Measurements from ENCODE around the gene KHDRBS2.

KHDRBS2 gene

GRCh38 chr6:61947311-61947947, 338.6 kb downstream of the KHDRBS2 start:
- H3K36me3 Mint-ChIP-seq (ENCODE audit: low read depth) = no peaks in the 10 kb centered on the region
- no peak overlapping the region for H3K27ac Mint-ChIP-seq
- no peaks in the 10 kb centered on the region for H3K4me1 Mint-ChIP-seq (ENCODE audit: low read depth)
- no peaks in the 10 kb centered on the region for H3K27me3 Mint-ChIP-seq
- H3K4me3 Mint-ChIP-seq = no peak overlapping the region
- intact Hi-C loops (cut with micrococcal nuclease) = no loop called here
- peaks cover 34% of the 10 kb centered on the region for H3K9me3 Mint-ChIP-seq

DNA sequence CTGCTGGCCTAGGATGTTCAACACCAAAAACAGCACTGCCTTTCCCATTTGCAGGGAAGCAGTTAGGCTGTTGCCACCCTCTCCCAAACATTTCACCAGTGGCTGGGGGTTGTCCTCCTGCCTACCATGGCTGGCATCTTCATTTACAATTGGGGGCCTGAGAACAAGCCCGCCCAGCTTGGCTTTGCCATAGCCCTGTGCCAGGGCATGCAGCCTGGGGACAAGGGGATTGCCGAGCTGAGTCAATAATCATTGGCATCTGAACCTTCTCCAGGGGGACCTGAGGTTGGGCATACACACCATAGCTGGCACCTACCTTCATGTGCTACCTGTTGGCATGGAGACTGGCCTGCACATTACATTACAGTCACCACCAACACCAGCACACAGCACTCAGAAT, 345.1 kb downstream of the KHDRBS2 start:
- Mint-ChIP-seq H3K4me1 (ENCODE audit: low read depth) (no peaks in the 10 kb centered on the region), H3K36me3 (ENCODE audit: low read depth) (no peaks in the 10 kb centered on the region), H3K9me3 (peaks cover 57% of the 10 kb centered on the region), H3K4me3 (no peak overlapping the region), H3K27me3 (no peaks in the 10 kb centered on the region), H3K27ac (no peak overlapping the region)
- intact Hi-C loops (cut with micrococcal nuclease) = no loop called here

DNA sequence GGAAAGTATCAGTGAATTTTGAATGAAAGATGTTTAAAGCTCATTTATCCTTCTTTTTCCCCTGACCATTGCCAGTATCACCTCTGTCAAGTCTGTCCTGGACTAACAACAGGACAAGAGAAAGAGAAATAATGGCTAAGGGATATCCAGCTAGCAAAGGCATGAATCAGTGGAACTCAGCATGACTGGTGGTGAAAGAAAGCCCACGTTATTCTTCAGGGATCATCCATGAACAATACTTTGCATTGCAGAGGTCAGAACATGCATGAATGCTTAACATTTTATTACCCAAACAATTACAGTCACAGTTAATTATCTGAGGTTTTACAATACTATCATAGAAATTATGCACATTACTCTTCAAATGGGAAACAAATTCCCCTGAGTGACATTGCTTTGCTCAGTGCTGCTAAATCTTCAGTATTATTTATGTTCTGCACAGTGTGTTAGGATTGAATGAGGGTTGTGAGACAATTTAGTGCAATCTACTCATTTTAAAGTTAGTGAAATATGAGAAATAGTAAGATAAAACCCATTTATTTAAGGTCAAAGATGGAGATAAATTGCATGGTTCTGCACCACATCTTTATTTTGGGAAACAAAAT, 350.7 kb downstream of the KHDRBS2 start:
- Mint-ChIP-seq H3K4me3 (no peak overlapping the region), H3K9me3 (peaks cover 32% of the 10 kb centered on the region), H3K27me3 (no peaks in the 10 kb centered on the region), H3K27ac (no peak overlapping the region), H3K4me1 (ENCODE audit: low read depth) (no peaks in the 10 kb centered on the region), H3K36me3 (ENCODE audit: low read depth) (no peaks in the 10 kb centered on the region)
- intact Hi-C loops (cut with micrococcal nuclease) = no loop called here

- Mint-ChIP-seq H3K36me3 (ENCODE audit: low read depth) (no peaks in the 10 kb centered on the region), H3K27ac (no peak overlapping the region), H3K4me3 (no peak overlapping the region), H3K9me3 (peaks cover 21% of the 10 kb centered on the region), H3K27me3 (no peaks in the 10 kb centered on the region), H3K4me1 (ENCODE audit: low read depth) (no peaks in the 10 kb centered on the region)
- intact Hi-C loops (cut with micrococcal nuclease) = no loop called here
These were observed 376.5 kb downstream of the KHDRBS2 start for GRCh38 chr6:61909486-61909885.

DNA sequence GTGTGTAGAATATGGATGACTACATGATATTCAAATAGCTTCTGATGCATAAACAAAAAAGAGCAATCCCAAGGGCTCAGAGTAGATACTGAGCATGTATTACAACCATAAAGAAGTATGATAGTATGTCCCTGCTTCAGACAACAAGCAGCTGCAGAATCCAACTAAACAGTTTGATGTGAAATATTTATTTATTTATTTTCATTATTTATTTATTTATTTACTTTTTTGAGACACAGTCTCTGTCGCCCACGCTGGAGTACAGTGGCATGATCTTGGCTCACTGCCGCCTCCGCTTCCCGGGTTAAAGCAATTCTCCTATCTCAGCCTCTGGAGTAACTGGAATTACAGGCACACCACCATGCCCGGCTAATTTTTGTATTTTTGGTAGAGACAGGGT, 384.3 kb downstream of the KHDRBS2 start:
- Mint-ChIP-seq H3K9me3 (peaks cover 8% of the 10 kb centered on the region), H3K4me3 (no peak overlapping the region)
- intact Hi-C loops (cut with micrococcal nuclease) = no loop called here

DNA sequence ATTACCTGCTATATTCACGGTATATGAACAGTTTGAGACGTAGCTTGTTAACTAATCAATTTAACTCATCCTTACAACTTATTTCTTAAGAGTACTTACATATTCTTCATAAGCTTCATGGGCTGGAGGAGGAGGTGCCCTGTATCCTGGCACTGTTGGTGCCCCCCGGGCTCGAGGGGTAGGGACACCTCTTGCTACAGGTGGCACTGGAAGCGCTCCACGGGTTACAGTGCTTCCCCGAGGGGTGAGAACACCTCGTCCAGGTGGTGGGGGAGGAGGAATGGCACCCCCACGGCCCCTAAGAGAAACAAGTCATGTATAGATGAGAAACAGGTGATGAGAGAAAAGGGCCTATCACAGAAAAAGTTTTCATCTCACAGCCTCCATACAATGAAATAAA, 391.5 kb downstream of the KHDRBS2 start:
- Mint-ChIP-seq H3K36me3 (ENCODE audit: low read depth) (no peaks in the 10 kb centered on the region), H3K9me3 (no peaks in the 10 kb centered on the region), H3K27ac (no peak overlapping the region), H3K27me3 (no peaks in the 10 kb centered on the region), H3K4me3 (no peak overlapping the region), H3K4me1 (ENCODE audit: low read depth) (no peaks in the 10 kb centered on the region)
- intact Hi-C loops (cut with micrococcal nuclease) = no loop called here

More for the DNA sequence above, 384.3 kb downstream of the KHDRBS2 start:
- H3K27ac Mint-ChIP-seq = no peak overlapping the region
- H3K4me1 Mint-ChIP-seq (ENCODE audit: low read depth) = no peaks in the 10 kb centered on the region
- H3K27me3 Mint-ChIP-seq = no peaks in the 10 kb centered on the region
- no peaks in the 10 kb centered on the region for H3K36me3 Mint-ChIP-seq (ENCODE audit: low read depth)

DNA sequence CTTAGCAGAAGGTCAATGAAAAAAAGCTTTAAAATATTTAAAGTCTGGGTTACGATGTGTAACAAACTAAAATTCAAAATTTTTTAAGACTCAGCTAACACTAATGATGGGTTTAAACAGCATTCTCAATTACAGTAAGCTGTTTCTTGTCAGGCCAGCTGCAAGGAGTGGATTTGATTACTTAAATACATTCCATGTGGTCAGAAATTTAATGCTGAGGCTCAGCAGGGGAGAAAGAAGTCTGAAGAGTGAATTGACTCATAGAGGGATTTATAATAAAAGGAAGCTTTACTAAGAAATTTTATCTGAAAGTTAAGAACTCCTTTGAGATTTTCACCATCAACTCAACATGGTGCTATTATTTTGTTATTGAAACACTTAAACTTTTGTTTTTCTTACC, 398.6 kb downstream of the KHDRBS2 start:
- no peaks in the 10 kb centered on the region for H3K4me1 Mint-ChIP-seq (ENCODE audit: low read depth)
- no peaks in the 10 kb centered on the region for H3K36me3 Mint-ChIP-seq (ENCODE audit: low read depth)
- H3K4me3 Mint-ChIP-seq = no peak overlapping the region
- H3K27ac Mint-ChIP-seq = no peak overlapping the region
- H3K27me3 Mint-ChIP-seq = no peaks in the 10 kb centered on the region
- H3K9me3 Mint-ChIP-seq = no peaks in the 10 kb centered on the region
- intact Hi-C loops (cut with micrococcal nuclease) = no loop called here

DNA sequence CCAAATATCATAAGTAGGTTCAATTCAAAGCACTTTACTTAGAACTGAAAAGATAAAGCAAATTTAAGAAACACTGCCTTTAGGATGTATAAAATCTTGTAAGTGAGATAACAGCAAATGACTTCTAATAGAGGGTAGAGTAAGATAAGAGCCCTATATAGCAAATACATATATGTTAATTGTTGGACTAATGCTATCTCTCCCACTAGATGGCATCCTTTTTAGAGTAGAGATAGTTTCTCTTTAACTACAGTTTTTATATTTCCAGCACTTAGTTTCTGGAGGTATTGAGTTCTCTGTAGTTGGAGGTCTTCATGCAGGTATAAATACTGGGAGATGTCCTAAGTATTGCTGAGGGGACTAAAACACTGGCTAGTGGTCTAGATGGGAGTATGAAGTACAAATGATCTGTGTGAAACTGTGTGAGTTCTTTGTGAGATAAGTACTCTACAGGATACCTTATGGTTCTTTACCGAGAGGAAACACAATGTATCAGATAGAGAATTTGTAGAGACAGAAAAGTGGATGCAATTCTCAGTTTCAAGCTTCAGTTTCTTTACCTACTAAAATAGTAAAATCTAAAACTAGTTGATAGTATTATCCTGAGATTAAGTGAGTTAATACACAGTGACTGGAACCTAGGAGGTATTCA, 399.3 kb downstream of the KHDRBS2 start:
- Mint-ChIP-seq H3K36me3 (ENCODE audit: low read depth) (no peaks in the 10 kb centered on the region), H3K4me3 (no peak overlapping the region), H3K4me1 (ENCODE audit: low read depth) (no peaks in the 10 kb centered on the region), H3K9me3 (no peaks in the 10 kb centered on the region), H3K27ac (no peak overlapping the region), H3K27me3 (no peaks in the 10 kb centered on the region)
- intact Hi-C loops (cut with micrococcal nuclease) = no loop called here

GRCh38 chr6:61869632-61870400, 416.2 kb downstream of the KHDRBS2 start:
- intact Hi-C loops (cut with micrococcal nuclease) = no loop called here
- H3K4me1 Mint-ChIP-seq (ENCODE audit: low read depth) = no peaks in the 10 kb centered on the region
- peaks cover 41% of the 10 kb centered on the region for H3K9me3 Mint-ChIP-seq

GRCh38 chr6:61868507-61869080, 417.4 kb downstream of the KHDRBS2 start:
- no peaks in the 10 kb centered on the region for H3K4me1 Mint-ChIP-seq (ENCODE audit: low read depth)
- intact Hi-C loops (cut with micrococcal nuclease) = no loop called here
- no peak overlapping the region for H3K4me3 Mint-ChIP-seq
- H3K27me3 Mint-ChIP-seq = no peaks in the 10 kb centered on the region
- H3K27ac Mint-ChIP-seq = no peak overlapping the region
- H3K9me3 Mint-ChIP-seq = peaks cover 48% of the 10 kb centered on the region
- H3K36me3 Mint-ChIP-seq (ENCODE audit: low read depth) = no peaks in the 10 kb centered on the region

More at GRCh38 chr6:61869632-61870400, 416.2 kb downstream of the KHDRBS2 start:
- Mint-ChIP-seq H3K27ac (no peak overlapping the region), H3K4me3 (no peak overlapping the region), H3K36me3 (ENCODE audit: low read depth) (no peaks in the 10 kb centered on the region), H3K27me3 (no peaks in the 10 kb centered on the region)

DNA sequence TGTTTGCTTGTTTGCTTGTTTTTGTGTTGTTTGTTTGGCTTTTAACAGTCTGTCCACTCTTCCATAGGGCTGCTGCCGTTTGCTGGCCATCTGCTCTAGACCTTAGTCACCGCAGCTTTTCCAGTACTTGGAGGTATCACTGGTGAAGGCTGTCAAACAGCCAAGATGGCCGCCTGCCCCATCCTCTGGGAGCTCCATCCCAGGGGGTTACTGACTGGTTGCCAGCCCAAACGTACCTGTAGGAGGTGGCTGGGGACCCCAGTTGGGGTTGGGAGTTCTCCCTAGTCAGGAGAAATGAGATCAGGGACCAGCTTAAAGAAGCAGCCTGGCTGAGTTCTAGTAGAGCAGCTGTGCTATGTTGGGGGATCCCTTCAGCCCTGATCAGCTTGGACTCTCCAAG, 418.4 kb downstream of the KHDRBS2 start:
- H3K27ac Mint-ChIP-seq = no peak overlapping the region
- no peaks in the 10 kb centered on the region for H3K4me1 Mint-ChIP-seq (ENCODE audit: low read depth)
- H3K4me3 Mint-ChIP-seq = no peak overlapping the region
- no peaks in the 10 kb centered on the region for H3K36me3 Mint-ChIP-seq (ENCODE audit: low read depth)
- intact Hi-C loops (cut with micrococcal nuclease) = no loop called here
- H3K27me3 Mint-ChIP-seq = no peaks in the 10 kb centered on the region
- H3K9me3 Mint-ChIP-seq = peaks cover 57% of the 10 kb centered on the region

- intact Hi-C loops (cut with micrococcal nuclease) = no loop called here
- Mint-ChIP-seq H3K9me3 (peaks cover 30% of the 10 kb centered on the region), H3K4me3 (no peak overlapping the region), H3K27me3 (no peaks in the 10 kb centered on the region), H3K36me3 (ENCODE audit: low read depth) (no peaks in the 10 kb centered on the region), H3K27ac (no peak overlapping the region), H3K4me1 (ENCODE audit: low read depth) (no peaks in the 10 kb centered on the region)
These were observed 428.5 kb downstream of the KHDRBS2 start for GRCh38 chr6:61857541-61857940.

GRCh38 chr6:61841958-61842357, 444.1 kb downstream of the KHDRBS2 start:
- Mint-ChIP-seq H3K4me3 (no peak overlapping the region), H3K36me3 (ENCODE audit: low read depth) (no peaks in the 10 kb centered on the region), H3K9me3 (peaks cover 6% of the 10 kb centered on the region), H3K4me1 (ENCODE audit: low read depth) (no peaks in the 10 kb centered on the region), H3K27ac (no peak overlapping the region), H3K27me3 (no peaks in the 10 kb centered on the region)
- intact Hi-C loops (cut with micrococcal nuclease) = no loop called here

DNA sequence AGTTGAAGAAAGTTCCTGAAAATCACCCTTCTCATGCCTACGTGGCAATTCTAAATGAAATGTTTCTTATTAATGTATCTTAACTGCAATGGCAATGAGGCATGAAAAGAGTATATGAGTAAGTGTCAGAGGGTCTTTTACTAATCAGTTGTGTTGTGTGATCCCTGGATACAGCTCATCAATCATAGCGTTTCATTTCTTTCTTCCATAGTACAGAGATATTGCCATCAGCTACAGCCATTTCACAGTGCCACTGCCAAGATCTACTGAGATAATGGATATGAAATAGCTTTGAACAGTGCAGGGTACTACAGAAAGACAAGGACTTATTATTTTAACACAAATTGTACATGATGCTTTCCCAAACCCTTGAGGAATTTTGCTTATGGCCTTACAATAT, 450.8 kb downstream of the KHDRBS2 start:
- H3K27ac Mint-ChIP-seq = no peak overlapping the region
- intact Hi-C loops (cut with micrococcal nuclease) = no loop called here
- no peaks in the 10 kb centered on the region for H3K27me3 Mint-ChIP-seq
- no peak overlapping the region for H3K4me3 Mint-ChIP-seq
- H3K36me3 Mint-ChIP-seq (ENCODE audit: low read depth) = no peaks in the 10 kb centered on the region
- no peaks in the 10 kb centered on the region for H3K9me3 Mint-ChIP-seq
- no peaks in the 10 kb centered on the region for H3K4me1 Mint-ChIP-seq (ENCODE audit: low read depth)

All from dendritic cell treated with granulocyte-macrophage colony-stimulating factor and Interleukin-4, amounts not matched to agents 40 ng/mL and 50 ng/mL, for 4 days (primary cell).